Measurements from ENCODE around the gene OPRD1. TPM values are rescaled to one million over a fixed set of nuclear protein-coding genes. Genes with fewer than 3 reads are reported as not detected.

The OPRD1 gene
- total RNA-seq, 1 experiment from 2014 or later, result not detected

- no peak for DNase-seq (ENCODE audit: low spot score)
These were observed 94.1 kb downstream of the OPRD1 start for GRCh38 chr1:28905921-28906666.

GRCh38 chr1:28909198-28909597, 97.2 kb downstream of the OPRD1 start:
- no peak for DNase-seq (ENCODE audit: low spot score)

DNA sequence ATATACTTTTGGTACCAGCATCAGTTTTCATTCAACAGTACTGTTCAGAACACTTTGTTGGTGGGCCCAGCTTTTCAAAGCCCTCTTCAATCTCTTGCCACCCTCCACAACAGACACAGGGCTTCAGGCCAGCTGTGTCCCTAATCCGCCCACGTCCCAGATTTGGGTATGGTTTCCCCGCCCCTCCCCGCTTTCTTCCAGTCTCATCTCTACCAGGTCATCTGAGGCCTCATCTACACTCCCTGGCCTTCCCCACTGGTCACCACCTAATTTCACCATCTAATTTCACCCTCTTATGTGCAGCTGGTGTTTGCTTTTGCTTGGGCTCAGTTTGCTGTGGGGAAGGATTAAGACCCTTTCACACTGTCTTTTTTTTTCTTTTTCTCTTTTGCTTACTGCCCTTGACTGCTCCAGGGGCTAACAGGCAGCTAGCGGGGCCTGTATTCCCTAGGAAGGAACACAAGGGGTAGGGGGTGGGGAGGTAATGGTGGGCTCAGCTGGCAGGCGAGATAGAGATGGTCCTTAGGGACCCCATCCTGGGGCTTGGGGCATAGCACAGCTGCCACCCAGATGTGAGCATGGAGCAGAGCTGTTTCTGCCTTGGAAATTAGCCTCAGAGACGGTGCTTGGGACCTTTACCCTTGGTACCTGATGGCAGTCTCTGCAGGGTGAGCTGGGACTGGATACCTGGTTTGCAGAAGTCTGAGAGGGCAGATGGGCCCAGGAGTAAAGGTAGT, 98.6 kb downstream of the OPRD1 start:
- no peak for DNase-seq (ENCODE audit: low spot score)

DNA sequence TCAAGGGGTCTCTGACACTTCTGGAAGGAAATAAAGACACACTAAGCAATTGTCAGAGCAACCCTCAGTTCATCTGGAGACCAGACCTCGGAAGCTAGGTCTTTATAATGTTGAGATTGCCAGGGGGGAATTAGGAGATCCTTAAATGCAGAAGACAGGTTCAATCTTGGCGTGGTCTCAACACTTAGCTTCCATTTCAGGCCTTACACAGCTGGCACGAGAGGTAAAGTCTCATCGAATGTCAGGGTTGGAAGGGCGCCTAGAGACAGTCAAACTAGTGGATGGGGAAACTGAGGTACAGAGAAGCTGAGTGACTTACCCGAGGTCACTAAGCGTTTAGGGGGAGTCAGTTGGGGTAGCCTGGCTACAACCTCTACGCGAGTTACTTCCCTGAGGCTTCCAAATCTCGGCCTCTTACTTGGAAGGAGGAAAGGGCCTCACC, 101.8 kb downstream of the OPRD1 start:
- no peak for DNase-seq (ENCODE audit: low spot score)

- peak; percentile 53 for DNase-seq (ENCODE audit: low spot score)
These were observed 102.5 kb downstream of the OPRD1 start, which contains the start of gene EPB41 for GRCh38 chr1:28914228-28915030. TSS of gene EPB41 (plus strand) at chr1:28914569. CDS start at chr1:28987438, 72,869 bp downstream.

- no peak for DNase-seq (ENCODE audit: low spot score)
These were observed 103.3 kb downstream of the OPRD1 start for GRCh38 chr1:28915031-28915895.

GRCh38 chr1:28917757-28918118, 105.8 kb downstream of the OPRD1 start:
- DNase-seq (ENCODE audit: low spot score), result no peak

Other genes with a start within 250 kb of the OPRD1 start
- 0.17 TPM in 1 of 2 replicates, not detected in the other for gene RAB42, start 219.9 kb upstream of the OPRD1 start, total RNA-seq (2014; rRNA removed; shearing (Covaris generic))
- gene TAF12, start 169.1 kb upstream of the OPRD1 start, total RNA-seq (2014; rRNA removed; shearing (Covaris generic)), result 15.4 and 17.4 TPM in 2 replicates
- gene RNU11, start 163.6 kb upstream of the OPRD1 start, total RNA-seq (2014; rRNA removed; shearing (Covaris generic)), result not detected in 2 replicates
- gene GMEB1, start 143.4 kb upstream of the OPRD1 start, total RNA-seq (2014; rRNA removed; shearing (Covaris generic)), result 4.3 and 5.0 TPM in 2 replicates
- gene YTHDF2, start 75.2 kb upstream of the OPRD1 start, total RNA-seq (2014; rRNA removed; shearing (Covaris generic)), result 48.2 and 51.3 TPM in 2 replicates
- gene EPB41, start 102.4 kb downstream of the OPRD1 start, total RNA-seq (2014; rRNA removed; shearing (Covaris generic)), result 16.4 and 20.5 TPM in 2 replicates